GM23338 (cell line): ENCODE measurements around the gene C3orf80. TPM values are rescaled to one million over a fixed set of nuclear protein-coding genes. Genes with fewer than 3 reads are reported as not detected.

Source experiments
- ATAC-seq: fragments of 200-7000 bp; cut with Tn5 transposase; 3 replicates; pipeline ENCODE4 v1.9.1; 2020
- DNase-seq: peaks from one replicate; pipeline ENCODE4 v3.0.0-alpha.2; 2015; ENCODE audit warnings: low spot score
- H2AFZ ChIP-seq: fragments of 200-600 bp; sonication (generic); 2 replicates; pipeline ENCODE4 v1.8.0; 2016; ENCODE audit warnings: antibody characterized with exemption, mild to moderate bottlenecking, moderate library complexity
- H3F3A ChIP-seq: fragments of 200-600 bp; sonication (generic); replicated peaks from 2 replicates; pipeline ENCODE4 v1.8.0; 2017; ENCODE audit warnings: antibody characterized with exemption, mixed run types, low read depth
- H3K27ac ChIP-seq: fragments of 200-600 bp; sonication (generic); 2 replicates; pipeline ENCODE4 v1.6.1; 2016; ENCODE audit warnings: low read depth
- H3K27me3 ChIP-seq: fragments of 200-600 bp; sonication (generic); 2 replicates; pipeline ENCODE4 v1.8.0; 2016; ENCODE audit warnings: mild to moderate bottlenecking, mixed run types, moderate library complexity; ENCODE audit not compliant: insufficient read depth
- H3K36me3 ChIP-seq: fragments of 200-600 bp; sonication (generic); 2 replicates; pipeline ENCODE4 v1.8.0; 2016; ENCODE audit warnings: mild to moderate bottlenecking; ENCODE audit not compliant: insufficient read depth
- H3K4me1 ChIP-seq: fragments of 200-600 bp; sonication (generic); 2 replicates; pipeline ENCODE4 v1.8.0; 2016; ENCODE audit warnings: mild to moderate bottlenecking, moderate library complexity; ENCODE audit not compliant: insufficient read depth
- H3K4me2 ChIP-seq: fragments of 200-600 bp; sonication (generic); 2 replicates; pipeline ENCODE4 v1.7.1; 2017; ENCODE audit warnings: mixed run types
- H3K4me3 ChIP-seq: fragments of 200-600 bp; sonication (generic); 2 replicates; pipeline ENCODE4 v1.6.1; 2016; ENCODE audit warnings: mixed run types
- H3K79me2 ChIP-seq: fragments of 200-600 bp; sonication (generic); replicated peaks from 2 replicates; pipeline ENCODE4 v1.8.0; 2017; ENCODE audit warnings: mild to moderate bottlenecking; ENCODE audit not compliant: insufficient read depth
- H3K9me2 ChIP-seq: fragments of 200-600 bp; sonication (generic); 2 replicates; pipeline ENCODE4 v1.8.0; 2017; ENCODE audit not compliant: insufficient read depth
- H4K20me1 ChIP-seq: fragments of 200-600 bp; sonication (generic); replicated peaks from 2 replicates; pipeline ENCODE4 v1.8.0; 2017; ENCODE audit warnings: mild to moderate bottlenecking; ENCODE audit not compliant: insufficient read depth
- H3K27ac Mint-ChIP-seq: 2 replicates; pipeline ENCODE4 v1.8.0; 2020; ENCODE audit warnings: inconsistent platforms, mild to moderate bottlenecking, moderate library complexity, mixed read lengths
- H3K27me3 Mint-ChIP-seq: 3 replicates; pipeline ENCODE4 v1.8.0; 2022; ENCODE audit warnings: low read depth, mild to moderate bottlenecking, moderate library complexity, mixed read lengths, inconsistent platforms; ENCODE audit not compliant: insufficient read depth, poor library complexity
- H3K36me3 Mint-ChIP-seq: 3 replicates; pipeline ENCODE4 v1.8.0; 2021; ENCODE audit warnings: low read depth, mild to moderate bottlenecking, inconsistent platforms, moderate library complexity, mixed read lengths
- H3K4me1 Mint-ChIP-seq: 3 replicates; pipeline ENCODE4 v1.8.0; 2020; ENCODE audit warnings: mild to moderate bottlenecking, inconsistent platforms, mixed read lengths
- H3K4me3 Mint-ChIP-seq: 3 replicates; pipeline ENCODE4 v1.8.0; 2021; ENCODE audit warnings: moderate library complexity, mild to moderate bottlenecking, inconsistent platforms, mixed read lengths
- H3K9me3 Mint-ChIP-seq: 3 replicates; pipeline ENCODE4 v1.8.0; 2020; ENCODE audit warnings: moderate library complexity, mild to moderate bottlenecking, inconsistent platforms, mixed read lengths
- CREB1 ChIP-seq: fragments of 250-450 bp; sonication (Bioruptor Pico); IDR thresholded peaks from 2 replicates; pipeline ENCODE4 v1.5.0; 2020; ENCODE audit warnings: low read depth, mild to moderate bottlenecking, moderate library complexity
- JUNB ChIP-seq: IDR thresholded peaks from one replicate; pipeline ENCODE4 v1.6.1; 2016; ENCODE audit warnings: antibody characterized with exemption; ENCODE audit not compliant: unreplicated experiment
- POLR2AphosphoS5 ChIP-seq: IDR thresholded peaks from 2 replicates; pipeline ENCODE4 v1.6.1; 2016; ENCODE audit warnings: antibody characterized with exemption, low read depth
- ZNF114 ChIP-seq: fragments of 250-450 bp; sonication (Bioruptor Pico); IDR thresholded peaks from 2 replicates; pipeline ENCODE4 v1.5.0; 2020; ENCODE audit warnings: mild to moderate bottlenecking, moderate library complexity
- ZNF331 ChIP-seq: fragments of 250-450 bp; sonication (Bioruptor Pico); IDR thresholded peaks from 2 replicates; pipeline ENCODE4 v1.5.0; 2020; ENCODE audit warnings: low read depth, mild to moderate bottlenecking, moderate library complexity
- polyA plus RNA-seq: library from polyadenylated mRNA; unstranded; fragments of >200 nt; fragmentation: Nextera tagmentation; extraction: Ambion mirVana; gene quantifications from 2 replicates; pipeline ENCODE4 v1.2.1, GENCODE V29; 2016
- total RNA-seq: library from RNA; depleted of rRNA; stranded (reverse); fragments of >200 nt; shearing (Covaris generic); gene quantifications from 2 replicates; pipeline ENCODE4 v1.2.3, GENCODE V29; 2014
- TF ChIP-seq, protein P1 (sequence below), 2 experiments: fragments of 200-600 bp in 1 of 2; sonication (generic) in 1 of 2; conservative IDR thresholded peaks; 2 replicates each; pipeline versions ENCODE4 v1.5.1 to v1.6.1; 2016 to 2017; ENCODE audit warnings: antibody characterized with exemption in 2 of 2, low read depth in 2 of 2, mild to moderate bottlenecking in 2 of 2, moderate library complexity in 1 of 2
- TF ChIP-seq, protein P2 (sequence below): fragments of 250-450 bp; sonication (Bioruptor Pico); IDR thresholded peaks from 2 replicates; pipeline ENCODE4 v1.5.0; 2020; ENCODE audit warnings: mild to moderate bottlenecking, moderate library complexity
- TF ChIP-seq, protein P3 (sequence below): IDR thresholded peaks from 2 replicates; pipeline ENCODE4 v1.6.1; 2016; ENCODE audit warnings: antibody characterized with exemption

C3orf80 gene
- total and polyA plus RNA-seq, 2 experiments from 2014 or later, result 0.57 to 3.0 TPM

DNA sequence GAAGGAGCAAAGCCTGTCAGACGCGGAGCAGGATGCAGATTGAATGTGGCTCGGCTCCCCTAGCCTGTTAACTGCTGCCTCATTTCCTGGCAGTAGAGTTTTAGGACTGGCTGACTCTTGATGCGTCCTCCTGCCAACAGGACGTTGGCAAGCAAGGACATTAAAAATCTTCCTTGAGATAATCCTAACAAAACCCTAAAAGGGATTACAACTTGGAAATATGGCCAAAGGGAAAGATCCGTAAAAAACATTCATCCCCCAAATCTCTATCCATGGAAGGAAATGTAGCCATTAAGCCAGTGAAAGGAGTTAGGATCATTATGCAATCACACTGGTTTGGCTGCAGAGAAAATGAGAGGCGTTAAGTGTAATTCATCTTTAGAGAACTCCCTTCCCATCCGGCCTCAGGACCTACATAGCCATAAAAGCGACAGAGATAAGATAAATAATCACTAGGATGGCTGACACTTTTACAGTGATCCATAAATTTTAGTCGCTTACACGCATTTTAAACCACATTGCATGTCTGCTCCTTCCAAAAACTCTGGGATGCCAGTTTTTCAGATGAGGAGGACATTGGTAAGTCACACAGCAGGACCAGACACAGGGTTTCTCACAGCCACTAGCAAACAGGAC is 44.5 kb upstream of the C3orf80 start:
- H3K27ac ChIP-seq, result no peak overlapping the region

DNA sequence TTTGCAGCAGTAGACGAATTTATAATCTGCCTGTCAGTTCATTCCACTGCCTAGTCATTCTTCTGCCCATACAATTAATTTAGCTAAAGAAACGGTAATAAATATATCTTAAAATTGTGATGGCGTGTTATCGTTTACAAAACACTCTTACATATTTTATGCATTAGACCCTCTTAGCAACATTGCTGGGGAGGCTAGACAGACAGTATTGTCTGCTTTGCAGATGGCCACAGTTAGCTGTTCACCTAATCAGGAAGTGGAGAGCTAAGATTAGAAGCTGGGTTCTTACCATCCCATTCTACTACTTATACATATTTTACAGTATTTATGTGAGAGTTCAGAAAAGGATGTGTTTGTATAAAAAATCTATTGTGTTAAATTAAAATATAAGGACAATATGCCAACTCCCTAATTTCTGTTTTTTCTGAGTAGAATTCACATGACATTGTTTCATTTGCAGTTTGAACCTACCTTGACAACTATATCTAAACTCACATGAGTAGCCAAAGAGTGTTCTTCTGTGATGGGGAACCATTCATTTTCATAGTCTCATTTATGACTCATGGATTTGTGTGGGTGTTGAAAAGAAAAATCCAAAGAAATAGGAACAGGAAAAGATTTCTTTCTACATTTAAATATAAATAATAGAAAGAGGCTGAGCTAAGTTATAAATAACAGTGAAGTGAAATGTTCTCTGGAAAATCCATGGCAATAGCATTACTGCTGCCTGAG is 41.7 kb upstream of the C3orf80 start:
- H3K27ac Mint-ChIP-seq, result no peak overlapping the region
- peaks cover 15% of the 10 kb centered on the region for H3K9me2 ChIP-seq
- DNase-seq (no peak), ATAC-seq (no peak)
- no peaks in the 10 kb centered on the region for H3K4me1 ChIP-seq
- H2AFZ ChIP-seq, result no peak overlapping the region
- H3K27ac ChIP-seq, result no peak overlapping the region
- H3K4me3 Mint-ChIP-seq, result no peak overlapping the region
- H3K4me3 ChIP-seq, result no peak overlapping the region
- H3K4me2 ChIP-seq, result no peak overlapping the region
- no peaks in the 10 kb centered on the region for H3K27me3 Mint-ChIP-seq
- no peaks in the 10 kb centered on the region for H3K27me3 ChIP-seq
- no peaks in the 10 kb centered on the region for H3K79me2 ChIP-seq
- no peaks in the 10 kb centered on the region for H3K36me3 ChIP-seq
- no peaks in the 10 kb centered on the region for H3F3A ChIP-seq
- no peaks in the 10 kb centered on the region for H4K20me1 ChIP-seq
- peaks cover under 1% of the 10 kb centered on the region; the same call in 2 of the 3 replicates for H3K9me3 Mint-ChIP-seq
- H3K36me3 Mint-ChIP-seq, result no peaks in the 10 kb centered on the region
- peaks cover 9% of the 10 kb centered on the region; the same call in 2 of the 3 replicates for H3K4me1 Mint-ChIP-seq
- TF ChIP-seq JUNB (no peak), ZNF331 (CRISPR knock-in tag) (no peak), POLR2AphosphoS5 (no peak), CREB1 (CRISPR knock-in tag) (no peak)
- TF ChIP-seq, protein P1, sequence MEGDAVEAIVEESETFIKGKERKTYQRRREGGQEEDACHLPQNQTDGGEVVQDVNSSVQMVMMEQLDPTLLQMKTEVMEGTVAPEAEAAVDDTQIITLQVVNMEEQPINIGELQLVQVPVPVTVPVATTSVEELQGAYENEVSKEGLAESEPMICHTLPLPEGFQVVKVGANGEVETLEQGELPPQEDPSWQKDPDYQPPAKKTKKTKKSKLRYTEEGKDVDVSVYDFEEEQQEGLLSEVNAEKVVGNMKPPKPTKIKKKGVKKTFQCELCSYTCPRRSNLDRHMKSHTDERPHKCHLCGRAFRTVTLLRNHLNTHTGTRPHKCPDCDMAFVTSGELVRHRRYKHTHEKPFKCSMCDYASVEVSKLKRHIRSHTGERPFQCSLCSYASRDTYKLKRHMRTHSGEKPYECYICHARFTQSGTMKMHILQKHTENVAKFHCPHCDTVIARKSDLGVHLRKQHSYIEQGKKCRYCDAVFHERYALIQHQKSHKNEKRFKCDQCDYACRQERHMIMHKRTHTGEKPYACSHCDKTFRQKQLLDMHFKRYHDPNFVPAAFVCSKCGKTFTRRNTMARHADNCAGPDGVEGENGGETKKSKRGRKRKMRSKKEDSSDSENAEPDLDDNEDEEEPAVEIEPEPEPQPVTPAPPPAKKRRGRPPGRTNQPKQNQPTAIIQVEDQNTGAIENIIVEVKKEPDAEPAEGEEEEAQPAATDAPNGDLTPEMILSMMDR (conservative IDR thresholded peaks at IDR 0.05; ENCODE audit: low read depth in 2 of 2), result no peak
- TF ChIP-seq, protein P2, sequence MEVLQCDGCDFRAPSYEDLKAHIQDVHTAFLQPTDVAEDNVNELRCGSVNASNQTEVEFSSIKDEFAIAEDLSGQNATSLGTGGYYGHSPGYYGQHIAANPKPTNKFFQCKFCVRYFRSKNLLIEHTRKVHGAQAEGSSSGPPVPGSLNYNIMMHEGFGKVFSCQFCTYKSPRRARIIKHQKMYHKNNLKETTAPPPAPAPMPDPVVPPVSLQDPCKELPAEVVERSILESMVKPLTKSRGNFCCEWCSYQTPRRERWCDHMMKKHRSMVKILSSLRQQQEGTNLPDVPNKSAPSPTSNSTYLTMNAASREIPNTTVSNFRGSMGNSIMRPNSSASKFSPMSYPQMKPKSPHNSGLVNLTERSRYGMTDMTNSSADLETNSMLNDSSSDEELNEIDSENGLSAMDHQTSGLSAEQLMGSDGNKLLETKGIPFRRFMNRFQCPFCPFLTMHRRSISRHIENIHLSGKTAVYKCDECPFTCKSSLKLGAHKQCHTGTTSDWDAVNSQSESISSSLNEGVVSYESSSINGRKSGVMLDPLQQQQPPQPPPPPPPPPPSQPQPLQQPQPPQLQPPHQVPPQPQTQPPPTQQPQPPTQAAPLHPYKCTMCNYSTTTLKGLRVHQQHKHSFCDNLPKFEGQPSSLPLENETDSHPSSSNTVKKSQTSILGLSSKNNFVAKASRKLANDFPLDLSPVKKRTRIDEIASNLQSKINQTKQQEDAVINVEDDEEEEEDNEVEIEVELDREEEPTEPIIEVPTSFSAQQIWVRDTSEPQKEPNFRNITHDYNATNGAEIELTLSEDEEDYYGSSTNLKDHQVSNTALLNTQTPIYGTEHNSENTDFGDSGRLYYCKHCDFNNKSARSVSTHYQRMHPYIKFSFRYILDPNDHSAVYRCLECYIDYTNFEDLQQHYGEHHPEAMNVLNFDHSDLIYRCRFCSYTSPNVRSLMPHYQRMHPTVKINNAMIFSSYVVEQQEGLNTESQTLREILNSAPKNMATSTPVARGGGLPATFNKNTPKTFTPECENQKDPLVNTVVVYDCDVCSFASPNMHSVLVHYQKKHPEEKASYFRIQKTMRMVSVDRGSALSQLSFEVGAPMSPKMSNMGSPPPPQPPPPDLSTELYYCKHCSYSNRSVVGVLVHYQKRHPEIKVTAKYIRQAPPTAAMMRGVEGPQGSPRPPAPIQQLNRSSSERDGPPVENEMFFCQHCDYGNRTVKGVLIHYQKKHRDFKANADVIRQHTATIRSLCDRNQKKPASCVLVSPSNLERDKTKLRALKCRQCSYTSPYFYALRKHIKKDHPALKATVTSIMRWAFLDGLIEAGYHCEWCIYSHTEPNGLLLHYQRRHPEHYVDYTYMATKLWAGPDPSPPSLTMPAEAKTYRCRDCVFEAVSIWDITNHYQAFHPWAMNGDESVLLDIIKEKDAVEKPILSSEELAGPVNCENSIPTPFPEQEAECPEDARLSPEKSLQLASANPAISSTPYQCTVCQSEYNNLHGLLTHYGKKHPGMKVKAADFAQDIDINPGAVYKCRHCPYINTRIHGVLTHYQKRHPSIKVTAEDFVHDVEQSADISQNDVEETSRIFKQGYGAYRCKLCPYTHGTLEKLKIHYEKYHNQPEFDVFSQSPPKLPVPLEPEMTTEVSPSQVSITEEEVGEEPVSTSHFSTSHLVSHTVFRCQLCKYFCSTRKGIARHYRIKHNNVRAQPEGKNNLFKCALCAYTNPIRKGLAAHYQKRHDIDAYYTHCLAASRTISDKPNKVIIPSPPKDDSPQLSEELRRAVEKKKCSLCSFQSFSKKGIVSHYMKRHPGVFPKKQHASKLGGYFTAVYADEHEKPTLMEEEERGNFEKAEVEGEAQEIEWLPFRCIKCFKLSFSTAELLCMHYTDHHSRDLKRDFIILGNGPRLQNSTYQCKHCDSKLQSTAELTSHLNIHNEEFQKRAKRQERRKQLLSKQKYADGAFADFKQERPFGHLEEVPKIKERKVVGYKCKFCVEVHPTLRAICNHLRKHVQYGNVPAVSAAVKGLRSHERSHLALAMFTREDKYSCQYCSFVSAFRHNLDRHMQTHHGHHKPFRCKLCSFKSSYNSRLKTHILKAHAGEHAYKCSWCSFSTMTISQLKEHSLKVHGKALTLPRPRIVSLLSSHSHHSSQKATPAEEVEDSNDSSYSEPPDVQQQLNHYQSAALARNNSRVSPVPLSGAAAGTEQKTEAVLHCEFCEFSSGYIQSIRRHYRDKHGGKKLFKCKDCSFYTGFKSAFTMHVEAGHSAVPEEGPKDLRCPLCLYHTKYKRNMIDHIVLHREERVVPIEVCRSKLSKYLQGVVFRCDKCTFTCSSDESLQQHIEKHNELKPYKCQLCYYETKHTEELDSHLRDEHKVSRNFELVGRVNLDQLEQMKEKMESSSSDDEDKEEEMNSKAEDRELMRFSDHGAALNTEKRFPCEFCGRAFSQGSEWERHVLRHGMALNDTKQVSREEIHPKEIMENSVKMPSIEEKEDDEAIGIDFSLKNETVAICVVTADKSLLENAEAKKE (CRISPR knock-in tag), result no peak
- TF ChIP-seq, protein P3, sequence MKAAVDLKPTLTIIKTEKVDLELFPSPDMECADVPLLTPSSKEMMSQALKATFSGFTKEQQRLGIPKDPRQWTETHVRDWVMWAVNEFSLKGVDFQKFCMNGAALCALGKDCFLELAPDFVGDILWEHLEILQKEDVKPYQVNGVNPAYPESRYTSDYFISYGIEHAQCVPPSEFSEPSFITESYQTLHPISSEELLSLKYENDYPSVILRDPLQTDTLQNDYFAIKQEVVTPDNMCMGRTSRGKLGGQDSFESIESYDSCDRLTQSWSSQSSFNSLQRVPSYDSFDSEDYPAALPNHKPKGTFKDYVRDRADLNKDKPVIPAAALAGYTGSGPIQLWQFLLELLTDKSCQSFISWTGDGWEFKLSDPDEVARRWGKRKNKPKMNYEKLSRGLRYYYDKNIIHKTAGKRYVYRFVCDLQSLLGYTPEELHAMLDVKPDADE, result no peak

More for the DNA sequence above, 44.5 kb upstream of the C3orf80 start:
- Mint-ChIP-seq H3K9me3 (peaks cover 14% of the 10 kb centered on the region), H3K27ac (no peak overlapping the region), H3K36me3 (peaks cover 6% of the 10 kb centered on the region; the same call in 2 of the 3 replicates), H3K4me1 (peaks cover 9% of the 10 kb centered on the region; the same call in 2 of the 3 replicates), H3K4me3 (no peak overlapping the region), H3K27me3 (no peaks in the 10 kb centered on the region)
- TF ChIP-seq ZNF114 (CRISPR knock-in tag) (no peak), POLR2AphosphoS5 (no peak)
- 0 out of 3 replicates have a peak, but pooled peaks have one; percentile 25 for ATAC-seq
- no peaks in the 10 kb centered on the region for H3K36me3 ChIP-seq
- no peaks in the 10 kb centered on the region for H3K4me1 ChIP-seq
- no peaks in the 10 kb centered on the region for H4K20me1 ChIP-seq
- no peak overlapping the region for H3K4me2 ChIP-seq
- DNase-seq, result no peak
- no peaks in the 10 kb centered on the region for H3F3A ChIP-seq
- 0 out of 2 replicates have a peak, but pooled peaks cover under 1% of the 10 kb centered on the region for H3K9me2 ChIP-seq
- no peaks in the 10 kb centered on the region for H3K79me2 ChIP-seq
- H2AFZ ChIP-seq, result peak overlapping the region; percentile 56; the same call in 1 of the 2 replicates
- no peaks in the 10 kb centered on the region for H3K27me3 ChIP-seq
- no peak overlapping the region for H3K4me3 ChIP-seq
